H9 (cell line): Measurements from ENCODE around the gene CACNA2D4. TPM values are rescaled to one million over a fixed set of nuclear protein-coding genes. Genes with fewer than 3 reads are reported as not detected.

ENCODE experiments used
- DNase-seq: peaks from one replicate; pipeline ENCODE4 v3.0.0-alpha.2; 2017
- H2AFZ ChIP-seq: one replicate; pipeline ENCODE4 v1.6.1; 2013; ENCODE audit warnings: mild to moderate bottlenecking, low read length, control low read depth, moderate library complexity
- H2AK5ac ChIP-seq: 2 replicates; pipeline ENCODE4 v1.6.1; 2013; ENCODE audit warnings: low read length, control low read depth, mixed read lengths; ENCODE audit not compliant: insufficient read length
- H2BK120ac ChIP-seq: one replicate; pipeline ENCODE4 v1.6.1; 2013; ENCODE audit warnings: low read depth, mild to moderate bottlenecking, low read length, control low read depth, inconsistent platforms; ENCODE audit not compliant: poor library complexity, severe bottlenecking
- H2BK12ac ChIP-seq: 2 replicates; pipeline ENCODE4 v1.6.1; 2013; ENCODE audit warnings: low read length, control low read depth, mixed read lengths, low read depth; ENCODE audit not compliant: insufficient read length
- H2BK15ac ChIP-seq: 2 replicates; pipeline ENCODE4 v1.6.1; 2013; ENCODE audit warnings: low read depth, low read length, control low read depth
- H2BK20ac ChIP-seq: one replicate; pipeline ENCODE4 v1.6.1; 2013; ENCODE audit warnings: low read depth, mild to moderate bottlenecking, low read length, control low read depth, inconsistent platforms; ENCODE audit not compliant: poor library complexity, severe bottlenecking
- H2BK5ac ChIP-seq: 2 replicates; pipeline ENCODE4 v1.6.1; 2013; ENCODE audit warnings: low read length, control low read depth, mixed read lengths; ENCODE audit not compliant: insufficient read length
- H3K14ac ChIP-seq: 2 replicates; pipeline ENCODE4 v1.6.1; 2013; ENCODE audit warnings: low read length, control low read depth; ENCODE audit not compliant: insufficient read depth
- H3K18ac ChIP-seq: 2 replicates; pipeline ENCODE4 v1.6.1; 2013; ENCODE audit warnings: low read depth, mild to moderate bottlenecking, mixed read lengths, low read length, control low read depth; ENCODE audit not compliant: insufficient read length
- H3K23ac ChIP-seq: 2 replicates; pipeline ENCODE4 v1.6.1; 2013; ENCODE audit warnings: low read length, control low read depth, mixed read lengths, low read depth; ENCODE audit not compliant: insufficient read length
- H3K23me2 ChIP-seq: 2 replicates; pipeline ENCODE4 v1.6.1; 2013; ENCODE audit warnings: low read depth, mild to moderate bottlenecking, mixed read lengths, low read length, control low read depth; ENCODE audit not compliant: insufficient read length, poor library complexity, severe bottlenecking
- H3K27ac ChIP-seq: 2 replicates; pipeline ENCODE4 v1.5.1; 2013; ENCODE audit warnings: low read length, control low read depth, mixed read lengths, low read depth; ENCODE audit not compliant: insufficient read length
- H3K27me3 ChIP-seq: 2 replicates; pipeline ENCODE4 v1.6.1; 2013; ENCODE audit warnings: low read length, control low read depth, inconsistent platforms; ENCODE audit not compliant: insufficient read depth
- H3K4ac ChIP-seq: 2 replicates; pipeline ENCODE4 v1.6.1; 2013; ENCODE audit warnings: low read depth, mild to moderate bottlenecking, control low read depth, inconsistent platforms, low read length, moderate library complexity
- H3K4me1 ChIP-seq: 2 replicates; pipeline ENCODE4 v1.6.1; 2013; ENCODE audit warnings: low read length, control low read depth, inconsistent platforms; ENCODE audit not compliant: insufficient read depth
- H3K4me2 ChIP-seq: 2 replicates; pipeline ENCODE4 v1.6.1; 2013; ENCODE audit warnings: low read length, control low read depth, mixed read lengths; ENCODE audit not compliant: insufficient read length, insufficient read depth
- H3K56ac ChIP-seq: 2 replicates; pipeline ENCODE4 v1.6.1; 2013; ENCODE audit warnings: low read depth, mild to moderate bottlenecking, mixed read lengths, low read length, control low read depth; ENCODE audit not compliant: insufficient read length
- H3K79me1 ChIP-seq: 2 replicates; pipeline ENCODE4 v1.6.1; 2013; ENCODE audit warnings: low read depth, mild to moderate bottlenecking, moderate library complexity, low read length, control low read depth, inconsistent platforms; ENCODE audit not compliant: insufficient read depth, poor library complexity, severe bottlenecking
- H3K79me2 ChIP-seq: 2 replicates; pipeline ENCODE4 v1.6.1; 2013; ENCODE audit warnings: low read length, control low read depth, inconsistent platforms; ENCODE audit not compliant: insufficient read depth
- H3K9ac ChIP-seq: 2 replicates; pipeline ENCODE4 v1.6.1; 2013; ENCODE audit warnings: low read length, control low read depth, mixed read lengths; ENCODE audit not compliant: insufficient read length; ENCODE audit errors: extremely low read depth
- H3K9me3 ChIP-seq: one replicate; pipeline ENCODE4 v1.6.1; 2013; ENCODE audit warnings: low read depth, low read length, inconsistent platforms; ENCODE audit not compliant: control insufficient read depth
- H3T11ph ChIP-seq: one replicate; pipeline ENCODE4 v1.6.1; 2013; ENCODE audit warnings: mild to moderate bottlenecking, low read length, control low read depth, inconsistent platforms
- H4K20me1 ChIP-seq: one replicate; pipeline ENCODE4 v1.6.1; 2013; ENCODE audit not compliant: control insufficient read depth, insufficient read length, insufficient read depth
- H4K5ac ChIP-seq: 2 replicates; pipeline ENCODE4 v1.6.1; 2013; ENCODE audit warnings: low read depth, mild to moderate bottlenecking, mixed read lengths, low read length, control low read depth; ENCODE audit not compliant: insufficient read length
- H4K8ac ChIP-seq: replicated peaks from 2 replicates; pipeline ENCODE4 v1.6.1; 2013; ENCODE audit warnings: low read length, control low read depth, mixed read lengths, low read depth; ENCODE audit not compliant: insufficient read length
- H4K91ac ChIP-seq: 2 replicates; pipeline ENCODE4 v1.6.1; 2013; ENCODE audit warnings: low read depth, mild to moderate bottlenecking, moderate library complexity, mixed read lengths, low read length, control low read depth; ENCODE audit not compliant: insufficient read length
- H3K27ac Mint-ChIP-seq, 3 experiments: 2 replicates in 2 of 3; 3 replicates in 1 of 3; pipeline ENCODE4 v1.8.0; 2020 to 2021; ENCODE audit warnings: mixed read lengths in 3 of 3, mild to moderate bottlenecking in 1 of 3, moderate library complexity in 1 of 3
- H3K27me3 Mint-ChIP-seq: 2 replicates; pipeline ENCODE4 v1.8.0; 2021; ENCODE audit warnings: low read depth, mild to moderate bottlenecking, moderate library complexity, mixed read lengths
- H3K36me3 Mint-ChIP-seq, 3 experiments: 2 replicates in 2 of 3; 3 replicates in 1 of 3; pipeline ENCODE4 v1.8.0; 2020 to 2021; ENCODE audit warnings: low read depth in 3 of 3, mixed read lengths in 3 of 3; ENCODE audit not compliant: insufficient read depth in 1 of 3
- H3K4me1 Mint-ChIP-seq, 2 experiments: 2 replicates each; pipeline ENCODE4 v1.8.0; 2020; ENCODE audit warnings: mixed read lengths in 2 of 2
- H3K4me3 Mint-ChIP-seq, 2 experiments: 2 replicates in 1 of 2; 3 replicates in 1 of 2; pipeline ENCODE4 v1.8.0; 2020 to 2021; ENCODE audit warnings: mild to moderate bottlenecking in 2 of 2, mixed read lengths in 2 of 2, moderate library complexity in 1 of 2
- H3K9me3 Mint-ChIP-seq, 2 experiments: 2 replicates in 1 of 2; 3 replicates in 1 of 2; pipeline ENCODE4 v1.8.0; 2020; ENCODE audit warnings: mild to moderate bottlenecking in 2 of 2, mixed read lengths in 2 of 2, moderate library complexity in 1 of 2
- CTCF ChIP-seq: fragments of 200-600 bp; sonication (generic); conservative IDR thresholded peaks from 3 replicates; pipeline ENCODE4 v1.8.0; 2021; ENCODE audit warnings: antibody characterized with exemption, mild to moderate bottlenecking
- WGBS: extraction: QIAGEN DNeasy Blood & Tissue Kit; methylation state at CpG from one replicate; pipeline ENCODE4 v1.1.7; 2013; ENCODE audit warnings: missing lambda C conversion rate, low lambda C conversion rate, mixed read lengths; ENCODE audit not compliant: insufficient read length; ENCODE audit errors: extremely low coverage; 5-methylcytosine and 5-hydroxymethylcytosine counted together
- total RNA-seq: library from RNA; stranded (reverse); gene quantifications from 2 replicates; pipeline ENCODE4 v1.2.1, GENCODE V29; 2021

Gene CACNA2D4
- total RNA-seq, 1 experiment from 2014 or later, result 0.79 TPM

DNA sequence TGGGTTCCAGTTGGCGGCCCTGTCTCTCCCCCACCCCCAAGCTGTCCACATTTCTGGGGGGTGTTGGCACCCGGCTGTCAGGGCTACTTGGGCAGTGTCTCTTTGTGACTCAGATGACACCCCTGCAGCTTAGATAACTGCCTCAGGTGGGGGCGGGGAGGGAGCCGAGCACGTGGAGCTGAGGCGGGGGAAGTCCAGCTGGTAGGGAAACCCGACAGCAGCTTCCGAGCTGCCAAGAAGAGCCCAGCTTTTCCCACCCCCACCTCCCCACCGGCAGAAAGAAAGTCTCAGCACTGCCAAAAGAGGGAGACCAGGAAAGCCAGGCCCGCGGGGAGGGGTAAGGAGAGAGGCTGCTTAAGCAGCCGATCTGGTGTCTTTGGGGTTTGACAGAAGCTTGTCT lies 96.6 kb downstream of the CACNA2D4 start:
- H3K27me3 Mint-ChIP-seq, result peaks cover 39% of the 10 kb centered on the region
- no peak overlapping the region for H2BK12ac ChIP-seq
- H3T11ph ChIP-seq, result no peak overlapping the region
- no peak overlapping the region for H4K91ac ChIP-seq
- H3K9me3 ChIP-seq, result no peaks in the 10 kb centered on the region
- no peak overlapping the region for H3K18ac ChIP-seq
- peaks cover 0 to 5% (median 0%) of the 10 kb centered on the region in 3 experiments; a peak in 2 of 7 replicates for H3K36me3 Mint-ChIP-seq
- no peak overlapping the region for H3K4me3 Mint-ChIP-seq
- no peak overlapping the region for H2AK5ac ChIP-seq
- no peak overlapping the region for H4K8ac ChIP-seq
- no peak for DNase-seq
- TF ChIP-seq CTCF, result no peak
- no peak overlapping the region for H3K14ac ChIP-seq
- H3K4me2 ChIP-seq, result no peak overlapping the region
- no peak overlapping the region for H3K27ac Mint-ChIP-seq
- no peaks in the 10 kb centered on the region for H4K20me1 ChIP-seq
- no peak overlapping the region for H3K56ac ChIP-seq
- no peaks in the 10 kb centered on the region for H3K79me1 ChIP-seq
- H3K79me2 ChIP-seq, result no peaks in the 10 kb centered on the region
- no peak overlapping the region for H2AFZ ChIP-seq
- H2BK5ac ChIP-seq, result no peak overlapping the region
- no peak overlapping the region for H3K27ac ChIP-seq
- no peak overlapping the region for H3K9ac ChIP-seq
- H3K4me1 ChIP-seq, result no peaks in the 10 kb centered on the region
- no peak overlapping the region for H2BK15ac ChIP-seq
- H3K9me3 Mint-ChIP-seq, result peaks cover 2 to 4% of the 10 kb centered on the region in 2 experiments; a peak in 1 of 5 replicates
- H3K23ac ChIP-seq, result no peak overlapping the region
- H3K23me2 ChIP-seq, result no peaks in the 10 kb centered on the region
- no peak overlapping the region for H2BK120ac ChIP-seq
- WGBS, result no CpG with 5 or more reads among the region's 12 CpGs
- H3K4me1 Mint-ChIP-seq, result peaks cover 20 to 46% of the 10 kb centered on the region in 2 experiments
- no peak overlapping the region for H2BK20ac ChIP-seq
- no peak overlapping the region for H3K4ac ChIP-seq
- no peak overlapping the region for H4K5ac ChIP-seq
- H3K27me3 ChIP-seq, result peaks cover 19% of the 10 kb centered on the region; the same call in 1 of the 2 replicates
